Stimulated activated naive CD4-positive, alpha-beta T cell (primary cell): ENCODE results near the gene AGPAT4.
A peak's percentile ranks its signal among the peaks of the same experiment; 100 is the strongest.

Experiments used
- DNase-seq, 6 experiments: peaks; one replicate each; lab custom pipeline; 2025; lab: John Stamatoyannopoulos, UW

AGPAT4 gene

DNA sequence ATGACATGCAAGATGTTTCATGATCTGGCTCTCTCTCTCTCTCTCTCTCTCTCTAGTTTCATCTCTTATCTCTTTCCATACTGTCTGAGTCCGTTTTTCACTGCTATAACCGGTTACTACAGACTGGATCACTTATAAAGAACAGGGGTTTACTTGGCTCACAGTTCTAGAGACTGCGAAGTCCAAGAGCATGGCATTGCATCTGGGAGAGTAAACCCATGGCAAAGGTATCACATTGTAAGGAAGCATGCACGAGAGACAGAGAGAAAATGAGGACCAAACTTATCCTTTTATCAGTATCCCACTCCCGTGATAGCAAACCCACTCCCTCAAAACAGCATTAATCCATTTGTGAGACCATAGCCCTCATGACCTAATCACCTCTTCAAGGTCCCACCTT, 7.2 kb upstream of the AGPAT4 start:
- no peak for DNase-seq

DNA sequence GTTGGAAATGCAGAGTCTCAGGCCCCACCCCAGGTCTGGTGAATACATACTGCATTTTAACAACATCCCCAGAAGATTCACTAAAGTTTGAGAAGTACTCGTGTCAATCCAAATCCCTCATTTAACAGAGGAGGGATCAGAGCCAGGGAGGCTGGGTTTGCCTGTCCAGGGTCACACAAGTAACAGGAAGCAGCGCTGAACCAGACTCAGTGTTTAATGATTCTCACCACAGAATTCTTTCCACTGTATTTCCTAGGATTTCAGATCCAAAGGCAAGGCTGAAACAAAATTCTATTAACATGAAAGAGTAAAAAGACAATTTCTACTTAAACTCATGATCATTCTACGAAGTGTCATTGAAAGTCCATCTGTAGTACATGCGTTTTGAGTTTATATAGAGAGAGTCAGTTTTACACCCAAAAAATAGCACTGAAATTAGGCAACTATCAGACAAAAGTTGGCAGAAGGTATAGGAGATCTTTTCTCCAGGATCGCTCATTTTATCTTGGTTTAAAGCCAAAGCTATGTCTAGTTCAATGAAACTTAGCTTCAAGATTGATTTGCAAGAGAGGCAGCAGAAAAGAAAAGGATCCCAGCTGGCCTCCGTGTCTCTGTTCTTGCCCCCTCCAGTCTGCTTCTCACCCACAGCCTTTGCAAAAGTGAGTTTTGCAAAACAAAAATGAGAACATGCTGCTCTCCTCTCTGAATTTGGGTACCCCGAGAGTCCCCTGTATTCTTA, 6.0 kb upstream of the AGPAT4 start:
- DNase-seq = no peak

DNA sequence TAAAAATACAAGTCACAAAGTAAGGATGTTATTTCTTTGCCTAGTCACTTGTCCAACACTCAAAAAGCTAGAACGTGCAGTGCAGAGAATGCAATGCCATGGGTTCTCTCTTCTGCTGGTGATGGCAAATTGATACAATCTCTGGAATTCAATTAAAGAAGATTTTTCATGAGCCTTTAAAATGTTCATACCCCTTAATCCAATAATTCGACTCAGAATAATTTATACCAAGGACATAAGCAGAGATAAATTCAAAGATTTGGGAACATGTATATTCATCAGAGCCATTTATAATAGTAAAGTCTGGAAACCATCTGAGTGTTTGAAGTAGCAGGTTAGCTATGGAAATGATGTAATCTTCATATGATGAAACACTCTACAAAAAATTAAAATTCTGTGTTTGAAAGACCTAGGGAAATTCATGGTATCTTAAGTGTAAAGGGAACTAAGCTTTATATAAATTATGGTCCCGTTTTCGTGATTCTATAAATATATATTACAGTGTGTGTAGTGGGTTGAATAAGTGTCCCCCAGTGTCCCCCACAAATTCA, 2.8 kb upstream of the AGPAT4 start:
- no peak for DNase-seq

DNA sequence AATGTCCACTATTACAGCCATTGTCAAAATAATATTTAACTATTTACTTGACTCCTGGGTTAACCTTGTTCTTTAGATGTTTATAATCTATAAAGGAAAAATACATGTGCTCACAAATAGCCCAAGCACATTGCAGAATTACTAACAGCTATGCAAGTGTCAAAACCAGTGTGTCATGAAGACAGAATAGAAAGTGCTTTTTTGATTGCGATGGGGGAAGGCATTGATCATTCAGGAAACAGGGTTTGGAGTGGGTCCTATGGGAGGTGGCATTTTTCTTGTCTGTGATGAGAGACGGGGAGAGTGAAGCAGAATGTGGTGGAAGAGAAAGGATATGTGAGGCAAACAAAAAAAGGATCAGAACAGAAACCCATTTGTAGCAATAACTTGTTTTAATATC, 1.0 kb upstream of the AGPAT4 start:
- DNase-seq = no peak

DNA sequence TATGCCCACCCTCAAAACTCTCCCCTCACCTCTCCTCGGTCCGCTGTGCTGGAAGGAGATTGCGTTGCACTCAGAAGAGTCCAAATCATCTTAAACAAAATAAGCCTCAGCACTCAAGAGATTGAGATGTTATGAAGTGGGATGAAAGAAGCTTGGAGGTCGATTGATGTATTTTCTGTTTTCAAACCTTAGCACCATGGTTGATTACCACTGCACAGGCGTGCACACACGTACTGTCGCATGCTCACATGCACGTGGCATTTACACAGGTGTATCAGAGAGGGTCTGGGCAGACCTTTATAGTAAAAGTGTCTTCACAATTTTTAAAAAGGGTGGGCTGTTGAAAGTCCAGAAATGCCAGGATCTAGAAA, 612 bp upstream of the AGPAT4 start:
- DNase-seq = peak in 1 of 6 experiments; percentile 22

DNA sequence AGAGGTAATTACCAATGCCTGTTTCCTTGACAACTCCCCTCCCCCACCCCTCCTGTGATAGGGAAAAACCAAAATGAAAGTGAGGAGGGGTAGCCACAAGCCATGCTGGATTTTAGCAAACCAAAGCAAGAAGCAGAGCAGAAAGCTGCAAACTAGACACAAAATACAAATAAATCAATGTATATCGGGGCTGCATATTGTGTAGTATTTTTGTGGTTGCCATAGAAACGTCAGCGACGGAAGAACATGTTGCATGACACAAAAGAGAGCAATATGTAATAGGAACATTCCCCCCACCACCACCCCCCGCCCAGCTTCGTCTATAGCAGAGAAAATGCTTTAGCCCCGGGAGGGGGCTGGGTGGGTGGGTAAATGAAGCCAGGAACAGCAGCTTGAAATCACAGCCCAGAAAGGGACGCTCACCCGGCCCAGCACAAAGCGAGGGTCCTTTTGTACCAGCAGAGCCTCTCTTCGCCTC, 548 bp downstream of the AGPAT4 start:
- peak; percentile 46 to 73 (median 54) for DNase-seq

DNA sequence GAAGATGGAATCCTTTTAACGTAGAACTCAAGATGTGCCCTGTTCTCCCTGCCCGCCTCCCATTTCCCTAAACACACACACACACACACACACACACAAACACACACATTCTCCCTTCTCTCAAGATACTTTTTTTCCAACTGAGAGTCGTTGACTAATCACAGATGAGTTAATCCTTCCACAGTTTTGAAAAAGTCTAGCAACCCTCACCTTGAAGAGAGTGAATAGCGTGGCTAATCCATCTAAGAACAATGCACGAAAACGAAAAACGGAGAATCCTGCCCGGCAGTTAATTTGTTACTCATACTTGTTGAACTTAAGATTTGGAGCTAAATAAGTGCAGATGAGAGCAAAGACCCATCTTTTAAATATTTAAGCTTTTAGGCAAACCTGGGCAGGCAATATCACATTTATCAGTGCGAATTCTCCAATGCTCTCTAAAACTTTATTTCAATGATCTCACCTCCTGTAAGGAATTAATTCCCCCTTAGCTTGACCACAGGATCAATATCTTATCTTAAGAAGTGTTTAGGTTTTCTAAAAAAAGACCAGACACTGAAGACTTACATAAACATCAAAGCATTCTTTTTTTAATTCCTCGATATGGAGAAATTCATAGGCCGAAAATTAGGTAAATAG, 1.1 kb downstream of the AGPAT4 start:
- DNase-seq = no peak

DNA sequence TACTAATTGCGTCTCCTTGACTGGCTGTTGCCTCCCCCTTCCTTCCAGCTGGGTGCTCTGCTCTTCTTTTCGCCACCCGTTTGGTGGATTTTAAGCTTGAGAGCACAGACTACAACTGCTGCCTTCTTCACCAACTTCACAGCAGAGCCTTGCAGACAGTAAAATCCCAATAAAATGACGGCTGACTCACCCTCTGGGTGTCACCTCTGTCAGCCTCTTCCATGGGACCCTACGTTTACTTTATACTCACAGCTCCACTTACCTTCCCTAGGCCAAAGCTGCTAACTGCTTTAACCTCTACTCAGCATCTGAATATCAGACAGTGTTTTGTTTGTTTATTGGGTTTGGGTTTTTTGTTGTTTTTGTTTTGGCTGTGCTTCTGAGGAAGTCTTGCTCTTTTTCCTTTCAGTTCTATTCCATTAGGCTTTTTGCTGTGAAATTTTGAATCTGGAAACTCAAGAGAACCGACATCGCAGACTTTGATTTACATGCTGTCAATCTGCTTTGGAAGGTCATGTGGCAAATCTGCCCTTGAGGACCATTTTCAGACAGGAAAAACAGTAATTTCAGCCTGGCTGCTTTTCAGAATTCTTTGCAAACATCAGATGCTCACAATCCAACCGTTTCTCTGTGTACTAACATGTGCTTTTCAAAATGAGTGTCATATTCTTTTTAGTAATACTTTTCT, 2.4 kb downstream of the AGPAT4 start:
- no peak for DNase-seq

DNA sequence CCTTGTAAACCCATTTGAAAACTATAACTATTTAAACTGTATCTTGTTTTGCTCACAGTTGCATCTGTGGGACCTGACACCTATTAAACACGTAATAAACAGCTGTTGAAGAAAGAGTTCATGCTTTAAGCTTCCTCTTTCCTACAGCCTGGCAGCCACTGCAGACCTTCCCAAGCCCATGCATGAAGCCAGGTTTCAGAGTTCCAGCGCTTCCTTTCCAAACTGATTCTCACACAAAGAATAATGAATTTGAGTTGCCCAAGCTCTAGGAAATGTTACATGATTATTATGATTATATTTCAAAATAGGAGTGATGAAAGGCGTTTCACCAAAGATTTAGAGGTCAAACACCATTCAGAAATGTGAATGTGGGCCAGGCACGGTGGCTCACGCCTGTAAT, 3.7 kb downstream of the AGPAT4 start:
- DNase-seq = no peak

DNA sequence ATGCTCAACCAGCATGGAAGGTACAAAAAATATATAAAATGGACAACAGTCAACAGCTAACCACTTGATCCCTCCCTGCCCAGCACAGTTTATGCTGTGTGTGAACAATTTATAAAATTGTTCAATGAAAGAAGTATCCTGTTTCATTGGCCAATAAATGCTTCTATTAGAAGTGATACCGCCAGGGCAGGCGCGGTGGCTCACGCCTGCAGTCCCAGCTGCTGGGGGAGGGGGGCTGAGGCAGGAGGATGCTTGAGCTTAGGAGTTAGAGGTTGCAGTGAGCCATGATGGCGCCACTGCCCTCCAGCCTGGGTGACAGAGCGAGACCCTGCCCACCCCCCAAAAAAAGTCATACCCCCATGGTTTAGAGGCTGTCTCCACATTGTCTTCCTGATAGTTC, 4.6 kb downstream of the AGPAT4 start:
- DNase-seq = no peak

DNA sequence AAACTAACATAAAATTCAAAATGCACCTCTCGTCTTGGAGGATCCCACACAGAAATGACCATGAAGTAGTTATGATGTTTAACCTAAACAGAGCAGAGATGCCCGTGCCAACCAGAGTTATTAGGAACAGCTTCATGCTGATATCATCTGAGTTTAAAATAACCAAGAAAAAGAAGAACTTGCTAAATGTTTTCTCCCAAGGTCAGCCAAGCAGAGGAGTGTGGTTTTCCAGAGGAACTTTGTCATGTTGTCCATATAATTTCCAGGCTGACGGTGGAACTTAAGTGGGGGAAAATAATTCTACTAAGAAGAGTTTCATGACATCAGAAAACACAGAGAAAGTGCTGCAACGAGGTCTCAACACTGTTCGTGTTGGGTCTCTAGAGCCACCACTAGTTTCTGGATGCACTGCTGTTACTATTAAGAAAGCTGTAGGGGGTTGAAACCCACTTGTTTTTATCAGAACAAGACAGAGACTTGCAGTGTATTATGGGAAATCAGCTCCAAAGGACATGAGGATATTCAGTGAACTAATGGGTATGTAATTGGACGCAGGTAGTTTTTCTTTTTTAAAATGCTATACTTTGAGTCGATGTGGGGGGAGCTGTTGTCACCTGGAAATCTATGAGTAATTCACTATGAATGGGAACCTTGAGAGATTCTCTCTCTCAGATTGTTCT, 5.2 kb downstream of the AGPAT4 start:
- no peak for DNase-seq

DNA sequence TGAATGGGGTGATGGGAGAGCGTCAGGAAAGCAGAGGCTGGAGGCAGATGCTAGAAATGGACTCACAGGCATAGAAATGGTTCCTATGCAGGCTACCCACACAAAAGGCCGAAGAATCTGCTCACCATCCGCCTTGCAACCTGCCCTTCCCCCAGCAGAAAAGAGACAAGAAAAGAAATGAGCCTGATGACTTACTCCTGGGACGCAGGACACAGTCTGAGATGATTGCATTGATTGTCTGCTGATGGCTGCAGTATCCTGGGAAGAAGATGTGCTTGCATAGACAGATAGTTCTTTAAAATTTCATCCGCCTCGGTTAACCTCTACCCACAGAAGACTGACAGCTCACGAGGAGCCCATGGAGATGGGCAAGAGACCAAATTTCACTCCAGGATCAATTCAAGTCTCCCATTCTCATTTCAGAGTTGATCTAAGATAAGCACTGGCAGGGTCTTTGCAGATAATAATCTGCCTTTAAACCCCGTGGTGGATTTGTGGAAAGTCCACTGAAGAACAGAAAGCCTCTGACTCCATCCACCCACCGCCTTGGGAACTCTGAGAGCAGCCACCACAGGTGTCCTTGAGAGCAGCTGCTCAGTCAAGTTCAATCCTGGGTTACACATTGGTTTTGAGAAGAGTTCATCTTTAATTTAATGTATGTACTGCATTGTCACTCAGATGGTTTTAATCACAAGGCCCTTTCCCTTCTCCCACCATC, 7.2 kb downstream of the AGPAT4 start:
- no peak for DNase-seq

DNA sequence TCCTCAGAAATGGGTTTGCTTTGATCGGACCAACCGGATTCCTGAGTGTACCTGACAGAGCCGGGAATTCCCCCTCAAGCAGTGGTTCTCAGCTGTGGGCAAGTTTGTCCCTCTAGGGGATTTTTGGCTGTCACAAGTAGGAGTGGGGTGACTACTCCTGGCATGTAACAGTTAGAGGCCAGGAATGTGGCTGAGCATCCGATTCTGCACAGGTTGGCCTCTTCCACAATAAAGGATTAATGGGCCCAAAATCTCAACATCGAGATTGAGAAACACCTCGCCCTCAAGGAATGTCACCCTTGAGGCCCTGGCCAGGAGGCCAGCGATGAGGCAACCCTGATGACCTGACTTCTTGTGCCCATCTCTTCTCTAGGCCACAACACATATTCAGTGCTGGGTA, 7.9 kb downstream of the AGPAT4 start:
- DNase-seq = no peak

DNA sequence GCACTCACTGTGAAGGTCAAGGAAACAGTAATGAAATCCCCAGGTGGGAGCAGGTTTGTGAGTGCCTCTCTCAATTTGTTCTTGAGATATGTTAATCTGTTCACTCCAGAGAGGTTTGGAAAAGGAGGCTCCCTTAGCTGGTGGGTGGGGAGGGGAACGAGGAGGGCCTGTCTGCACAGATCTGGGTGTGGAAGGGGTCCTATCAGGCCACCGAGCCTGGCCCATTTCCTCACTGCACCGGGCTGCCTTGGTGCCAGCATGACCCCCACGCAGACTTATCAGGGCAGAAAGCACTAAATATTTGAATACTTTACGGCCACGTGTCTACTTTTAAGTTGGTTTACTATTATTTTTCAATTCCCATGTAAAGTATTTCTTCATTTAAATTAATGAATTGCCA, 8.3 kb downstream of the AGPAT4 start:
- DNase-seq = no peak

DNA sequence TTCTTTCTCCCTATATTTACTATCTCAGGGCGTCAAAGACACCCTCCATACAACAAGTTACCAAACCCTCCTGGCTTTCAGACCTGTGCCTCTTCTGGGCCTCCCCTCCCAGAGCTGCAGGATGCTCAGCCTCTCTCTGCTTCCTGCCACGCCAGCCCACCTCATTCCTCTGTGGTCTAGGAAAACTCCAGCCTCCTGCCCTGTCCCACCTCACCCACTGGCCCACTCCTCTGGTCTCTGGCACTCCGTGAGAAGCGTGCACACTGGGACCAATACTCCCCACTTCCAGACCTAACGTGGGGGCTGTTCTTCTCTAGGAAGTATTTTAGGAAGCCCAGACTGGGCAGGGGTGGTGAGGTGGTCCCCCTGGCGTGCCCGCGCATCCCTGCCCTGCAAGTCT, 9.7 kb downstream of the AGPAT4 start:
- no peak for DNase-seq

DNA sequence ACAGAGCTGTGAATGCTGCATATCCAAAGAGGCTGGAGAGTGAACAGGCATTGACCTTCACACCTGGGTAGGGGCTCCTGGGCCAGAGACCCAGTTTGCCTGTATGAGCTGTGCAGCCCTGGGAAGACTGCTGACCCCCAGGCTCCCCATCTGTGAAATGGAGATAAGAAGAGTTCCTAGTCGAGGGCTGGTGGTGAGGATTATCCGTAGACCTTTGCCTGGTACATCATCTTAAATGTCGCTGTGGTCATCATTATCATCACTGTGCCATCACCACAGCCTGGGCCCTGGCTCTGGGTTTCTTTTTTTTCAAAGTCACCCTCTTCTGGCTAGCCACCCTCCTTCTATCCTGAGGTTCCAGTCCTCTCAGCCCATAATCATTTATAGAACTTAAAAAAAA, 12.0 kb downstream of the AGPAT4 start:
- DNase-seq = no peak

DNA sequence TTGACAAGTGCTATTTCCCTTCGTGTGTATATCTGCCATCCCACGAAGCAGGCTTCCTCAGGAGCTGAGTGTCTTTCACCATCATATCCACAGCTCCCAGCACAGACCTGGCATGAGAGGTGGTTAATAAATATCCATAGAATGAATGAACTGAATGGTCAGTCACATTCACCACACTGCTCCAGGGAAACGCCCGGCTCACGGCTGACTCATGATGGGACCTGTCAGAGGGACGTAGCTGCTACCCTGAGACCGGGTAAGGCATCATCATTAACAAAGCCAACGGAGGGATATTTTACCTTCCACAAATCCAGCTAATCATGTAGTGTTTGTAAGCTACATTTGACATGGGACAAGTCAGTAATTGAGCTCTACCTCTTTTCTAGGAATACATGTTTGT, 12.5 kb downstream of the AGPAT4 start:
- no peak for DNase-seq

DNA sequence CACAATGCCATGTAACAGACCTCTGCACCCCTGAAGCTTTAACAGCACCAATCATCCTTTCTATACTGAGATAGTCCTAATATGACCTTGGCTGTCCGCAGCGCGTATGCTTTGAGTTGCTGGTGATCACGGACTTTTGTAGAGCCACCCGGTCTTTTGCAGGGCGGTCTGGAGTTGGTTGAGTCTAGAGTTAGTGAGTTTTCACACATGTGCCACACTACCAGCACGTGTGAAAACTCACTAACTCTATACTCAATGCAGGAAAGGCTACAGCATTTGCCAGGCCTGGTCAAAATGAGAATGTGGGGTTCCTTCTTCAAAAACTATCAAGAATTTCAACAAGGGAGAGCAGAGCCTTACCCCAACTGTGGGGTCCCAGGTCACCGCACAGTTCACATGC, 14.6 kb downstream of the AGPAT4 start:
- DNase-seq = no peak

DNA sequence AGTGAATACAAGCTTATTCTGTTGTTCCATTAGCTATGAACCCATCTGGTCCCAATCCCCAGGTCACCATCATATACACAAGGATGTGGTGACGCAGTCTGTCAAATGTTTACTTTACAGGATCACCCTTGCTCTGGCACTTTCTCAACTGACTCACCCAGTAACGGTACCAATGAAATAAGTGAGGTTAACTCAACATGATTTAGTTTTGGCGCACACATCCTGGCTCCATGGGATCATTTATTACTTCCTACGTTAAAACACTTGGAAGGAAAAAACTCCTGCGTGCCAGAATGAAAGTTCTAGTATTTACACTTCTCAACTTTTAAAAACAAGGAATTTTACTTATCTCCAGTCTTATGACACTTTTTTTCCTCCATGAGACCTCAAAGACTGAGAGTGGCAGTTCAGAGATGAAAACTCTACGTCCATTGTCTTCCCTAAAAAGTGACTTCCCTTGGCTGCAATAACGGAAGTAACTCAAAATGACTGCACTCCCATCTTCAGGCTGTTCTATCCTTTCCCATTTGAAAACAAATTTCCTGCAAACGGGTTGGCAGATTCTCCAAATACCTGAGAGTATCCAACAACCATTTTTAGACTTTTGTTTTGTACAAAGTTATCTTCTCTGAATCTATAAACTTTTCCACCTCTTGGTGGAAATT, 15.9 kb downstream of the AGPAT4 start:
- no peak for DNase-seq

DNA sequence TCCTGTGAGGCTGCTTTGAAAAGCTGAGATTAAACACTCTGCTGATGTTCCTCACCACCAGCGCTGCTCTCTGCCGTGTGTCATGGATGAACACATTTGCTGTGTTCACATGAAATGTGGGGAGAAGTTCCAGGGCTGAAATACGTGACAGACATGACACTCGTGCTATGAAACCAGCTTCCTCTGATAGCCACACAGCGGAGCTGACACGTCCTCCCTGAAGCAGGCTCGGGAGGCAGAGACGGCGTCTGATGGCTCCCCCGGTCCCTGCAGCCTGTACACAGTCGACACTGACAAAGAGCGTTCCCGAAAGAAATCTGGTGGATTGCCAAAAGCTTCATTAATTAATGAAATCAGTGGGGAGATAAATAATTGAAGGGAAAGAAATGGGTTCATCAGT, 17.5 kb downstream of the AGPAT4 start:
- DNase-seq = no peak

DNA sequence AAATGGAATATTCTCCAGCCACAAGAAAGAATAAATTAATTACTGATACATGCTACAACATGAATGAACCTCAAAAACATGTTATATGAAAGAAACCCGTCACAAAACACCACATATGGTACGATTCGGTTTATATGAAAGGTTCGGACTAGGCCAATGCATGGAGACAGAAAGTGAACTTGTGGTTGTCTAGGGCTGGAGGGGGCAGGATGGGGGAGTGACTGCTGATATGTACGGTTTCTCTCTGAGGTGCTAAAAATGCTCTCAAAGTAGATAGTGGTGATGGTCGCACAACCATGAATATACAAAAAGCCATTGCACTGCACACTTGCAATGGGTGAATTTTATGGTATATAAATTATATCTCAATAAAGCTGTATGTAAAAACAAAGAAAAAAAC, 18.3 kb downstream of the AGPAT4 start:
- DNase-seq = no peak
